HG03378 (cell line): ENCODE measurements around the gene RNF17.
"Not testable (repeated sequence)": the region's sequence is repeated elsewhere in the genome, so short reads cannot be mapped to it uniquely, and the experiment has no call there.

Source experiments
- ATAC-seq: cut with Tn5 transposase; IDR thresholded peaks from one replicate; pipeline ENCODE4 v1.9.1; 2021; ENCODE audit warnings: mild to moderate bottlenecking, moderate library complexity; ENCODE audit not compliant: unreplicated experiment

The RNF17 gene

GRCh38 chr13:24742294-24742693, 21.7 kb upstream of the RNF17 start:
- ATAC-seq = no peak

GRCh38 chr13:24742977-24743376, 21.0 kb upstream of the RNF17 start:
- no peak for ATAC-seq

DNA sequence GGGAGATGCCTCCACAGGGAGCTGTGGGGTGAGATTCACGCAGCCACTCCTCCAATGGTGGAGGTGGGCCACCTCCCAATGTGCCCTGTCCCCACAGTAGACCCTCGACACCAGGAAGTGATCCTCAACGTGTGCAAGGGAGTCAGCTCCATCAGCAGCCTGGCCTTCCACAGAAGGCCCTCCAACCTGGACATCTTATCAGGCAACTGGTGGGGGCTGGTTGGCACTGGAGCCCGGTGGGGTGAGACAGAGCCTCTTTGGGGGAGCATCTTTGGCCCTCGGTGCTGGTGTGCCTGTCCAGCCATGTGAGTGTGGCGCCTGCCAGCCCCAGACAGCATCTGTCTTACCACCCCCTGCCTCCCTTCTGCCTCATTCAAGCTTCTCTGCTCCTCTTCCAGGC, 19.7 kb upstream of the RNF17 start:
- ATAC-seq = no peak

DNA sequence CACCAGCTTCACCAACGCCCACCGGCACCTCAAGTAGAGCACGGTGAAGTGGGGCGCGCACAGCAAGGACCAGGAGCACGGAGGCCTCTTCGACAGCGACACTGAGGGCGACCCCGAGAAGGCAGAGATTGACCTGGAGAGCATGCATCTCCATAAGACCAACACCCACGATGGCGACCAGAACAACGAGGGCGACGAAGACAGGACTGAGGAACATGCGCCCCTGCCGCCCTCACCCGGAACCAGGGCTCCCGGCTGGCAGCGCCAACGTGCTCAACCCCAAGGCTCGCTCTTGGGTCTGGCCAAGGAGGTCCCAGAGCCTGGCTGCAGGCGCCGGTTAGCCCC, 18.5 kb upstream of the RNF17 start:
- no peak for ATAC-seq

GRCh38 chr13:24745861-24746617, 17.9 kb upstream of the RNF17 start:
- no peak for ATAC-seq

DNA sequence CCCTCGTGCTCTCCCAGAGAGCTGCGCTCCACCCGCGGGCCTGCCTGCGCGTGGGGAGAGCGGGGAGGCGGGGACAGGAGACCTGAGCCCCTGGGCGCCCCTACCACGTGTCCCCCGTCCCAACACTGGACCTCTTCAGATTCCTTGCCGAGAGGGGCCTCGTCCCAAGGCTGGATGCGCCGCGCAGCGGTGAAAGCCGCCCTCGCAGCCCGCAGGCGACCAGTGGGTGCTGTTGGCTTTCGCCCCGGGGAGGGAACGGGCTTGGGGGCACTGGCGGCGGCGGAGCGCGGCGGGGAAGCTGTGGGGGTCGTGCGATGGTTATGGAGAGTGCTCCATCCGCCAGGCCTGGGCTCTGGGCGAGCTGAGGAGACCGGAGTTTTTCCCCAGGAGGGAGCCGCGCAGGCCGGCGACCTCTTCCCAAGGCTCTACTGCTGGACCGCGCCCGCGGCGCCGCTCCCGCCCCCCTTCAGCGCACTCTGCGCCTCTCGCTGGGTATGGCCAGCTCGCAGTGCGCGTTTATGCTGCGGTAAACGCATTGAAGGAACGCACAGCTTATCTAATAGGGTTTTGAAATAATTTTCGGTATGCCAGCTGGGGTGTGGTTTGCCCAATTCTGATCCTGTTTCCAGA, 17.2 kb upstream of the RNF17 start:
- no peak for ATAC-seq

GRCh38 chr13:24747248-24748060, 16.5 kb upstream of the RNF17 start:
- ATAC-seq = no peak

GRCh38 chr13:24748061-24748400, 15.9 kb upstream of the RNF17 start:
- no peak for ATAC-seq

- ATAC-seq = no peak
Measured at GRCh38 chr13:24759197-24759596, 4.8 kb upstream of the RNF17 start.

- no peak for ATAC-seq
Measured at GRCh38 chr13:24764276-24764630, 284 bp downstream of the RNF17 start.

- ATAC-seq = no peak
Measured at GRCh38 chr13:24777171-24777570, 13.2 kb downstream of the RNF17 start.

- ATAC-seq = no peak
Measured at GRCh38 chr13:24784319-24784718, 20.4 kb downstream of the RNF17 start.

DNA sequence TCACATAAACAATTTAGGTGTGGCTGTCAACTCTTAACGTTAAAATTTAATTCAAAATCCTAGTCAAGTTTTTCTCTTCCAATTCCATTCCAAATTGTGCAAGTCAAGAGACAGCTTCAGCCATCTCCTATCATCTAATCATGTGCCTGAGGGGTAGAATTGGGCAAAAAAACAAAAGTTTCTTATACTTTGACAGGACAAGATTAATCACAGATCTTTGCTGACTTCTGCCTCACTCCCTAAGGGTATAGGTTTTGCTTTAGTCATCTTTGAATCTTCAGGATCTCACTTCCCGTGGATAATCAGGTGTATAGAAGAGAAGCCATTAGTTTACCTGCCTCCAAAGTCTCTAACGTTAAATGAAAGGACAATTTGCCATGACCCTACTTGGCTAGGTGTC, 24.6 kb downstream of the RNF17 start:
- ATAC-seq = no peak

DNA sequence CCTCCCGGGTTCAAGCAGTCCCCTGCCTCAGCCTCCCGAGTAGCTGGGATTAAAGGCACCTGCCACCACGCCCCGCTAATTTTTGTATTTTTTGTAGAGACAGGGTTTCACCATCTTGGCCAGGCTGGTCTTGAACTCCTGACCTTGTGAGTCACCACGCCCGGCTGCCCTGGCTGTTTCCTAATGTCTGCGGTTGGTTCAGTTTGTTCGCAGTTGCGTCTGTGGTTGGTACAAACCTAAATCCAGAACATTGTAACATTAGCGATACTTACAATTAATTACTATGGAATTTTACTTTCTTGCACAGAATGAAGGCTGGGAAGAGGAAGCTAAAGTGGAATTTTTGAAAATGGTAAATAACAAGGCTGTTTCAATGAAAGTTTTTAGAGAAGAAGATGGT, 38.1 kb downstream of the RNF17 start:
- ATAC-seq = no peak

- ATAC-seq = no peak
Measured at GRCh38 chr13:24821207-24821606, 57.2 kb downstream of the RNF17 start.

GRCh38 chr13:24822640-24823039, 58.7 kb downstream of the RNF17 start:
- no peak for ATAC-seq

DNA sequence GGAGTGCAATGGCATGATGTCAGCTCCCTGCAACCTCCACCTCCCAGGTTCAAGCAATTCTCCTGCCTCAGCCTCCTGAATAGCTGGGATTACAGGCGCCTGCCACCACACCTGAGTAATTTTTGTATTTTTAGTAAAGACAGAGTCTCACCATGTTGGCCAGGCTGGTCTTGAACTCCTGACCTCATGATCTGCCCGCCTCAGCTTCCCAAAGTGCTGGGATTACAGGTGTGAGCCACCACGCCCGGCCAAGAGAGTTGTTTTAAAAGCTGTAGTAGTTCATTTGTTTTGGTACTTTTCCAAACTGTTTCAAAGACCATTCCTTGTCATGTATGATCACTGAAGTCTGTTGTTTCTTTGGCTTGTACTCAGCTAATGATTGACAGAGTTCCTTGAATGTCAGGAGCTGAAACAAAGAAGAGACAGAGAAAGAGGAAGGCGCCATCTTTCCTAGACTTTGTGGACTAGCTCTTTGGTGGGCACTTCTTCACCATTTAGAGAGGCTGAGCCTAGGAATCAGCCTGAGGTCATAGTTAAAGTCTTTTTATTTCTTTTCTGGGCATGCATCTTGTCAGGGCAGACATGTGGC, 59.2 kb downstream of the RNF17 start:
- ATAC-seq = not testable (repeated sequence)

GRCh38 chr13:24827799-24828198, 63.8 kb downstream of the RNF17 start:
- no peak for ATAC-seq

DNA sequence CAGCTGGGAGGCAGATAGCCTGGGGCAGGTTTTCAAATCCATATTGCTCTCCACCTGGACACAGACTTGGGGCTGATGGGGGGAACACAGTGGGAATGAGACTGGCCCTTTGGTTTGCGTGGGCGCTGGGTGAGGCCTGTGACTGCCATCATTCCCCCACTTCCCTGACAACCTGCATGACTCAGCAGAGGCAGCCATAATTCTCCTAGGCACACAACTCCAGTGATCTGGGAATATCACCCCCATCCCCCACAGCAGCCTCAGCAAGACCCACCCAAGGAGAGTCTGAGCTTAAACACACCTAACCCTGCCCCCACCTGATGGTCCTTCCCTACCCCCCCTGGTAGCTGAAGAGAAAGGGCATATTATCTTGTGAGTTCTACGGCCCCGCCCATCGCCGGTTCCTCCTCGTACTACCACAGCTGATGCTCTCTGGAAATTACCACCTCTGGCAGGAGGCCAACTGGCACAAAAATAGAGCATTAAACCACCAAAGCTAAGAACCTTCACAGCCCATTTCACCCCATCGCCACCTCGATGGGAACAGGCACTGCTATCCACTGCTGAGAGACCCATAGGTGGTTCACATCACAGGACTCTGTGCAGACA, 71.0 kb downstream of the RNF17 start:
- ATAC-seq = no peak

DNA sequence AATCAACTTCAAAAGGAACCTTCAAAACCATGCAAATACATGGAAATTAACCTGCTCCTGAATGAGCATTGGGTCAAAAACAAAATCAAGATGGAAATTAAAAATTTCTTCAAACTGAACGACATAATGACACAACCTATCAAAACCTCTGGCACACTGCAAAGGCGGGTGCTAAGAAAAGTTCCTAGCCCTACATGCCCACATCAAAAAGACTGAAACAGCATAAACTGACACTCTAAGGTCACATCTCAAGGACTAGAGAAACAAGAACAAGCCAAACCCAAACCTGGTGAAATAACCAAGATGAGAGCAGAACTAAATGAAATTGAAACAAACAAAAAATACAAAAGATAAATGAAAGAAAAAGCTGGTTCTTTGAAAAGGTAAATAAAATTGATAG, 73.6 kb downstream of the RNF17 start:
- ATAC-seq = not testable (repeated sequence)

DNA sequence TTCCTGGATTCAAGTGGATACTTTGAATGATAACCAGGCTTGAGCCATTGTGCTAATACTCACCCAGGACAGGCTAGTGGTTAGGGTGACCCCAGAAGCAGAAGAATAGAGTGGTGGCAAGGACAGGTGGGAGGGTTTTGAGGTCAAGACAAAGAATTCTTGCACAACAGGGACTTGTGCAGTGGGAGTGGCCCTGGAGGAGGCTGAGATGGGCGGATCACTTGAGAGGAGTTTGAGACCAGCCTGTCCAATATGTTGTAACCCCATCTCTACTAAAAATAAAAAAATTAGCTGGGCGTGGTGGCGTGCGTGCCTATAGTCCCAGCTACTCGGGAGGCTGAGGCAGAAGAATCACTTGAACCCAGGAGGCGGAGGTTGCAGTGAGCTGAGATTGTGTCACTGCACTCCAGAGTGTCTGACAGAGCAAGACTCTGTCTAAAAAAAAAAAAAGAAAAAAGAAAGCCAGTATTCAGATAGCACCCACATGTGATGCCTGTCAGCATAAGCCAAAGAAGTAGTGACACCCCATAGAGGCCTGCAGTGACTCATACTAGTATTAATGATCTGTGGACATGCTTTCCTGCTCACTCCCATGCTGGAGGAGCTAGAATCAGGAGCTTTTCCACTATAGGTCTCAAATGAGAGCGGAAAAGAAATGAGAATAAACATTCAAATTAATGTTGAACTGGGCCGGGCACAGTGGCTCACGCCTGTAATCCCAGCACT, 78.7 kb downstream of the RNF17 start:
- ATAC-seq = no peak
